GM19463 (cell line): ENCODE measurements around the gene ACACA.
"Not testable (repeated sequence)": the region's sequence is repeated elsewhere in the genome, so short reads cannot be mapped to it uniquely, and the experiment has no call there.

Source experiments
- ATAC-seq: cut with Tn5 transposase; IDR thresholded peaks from one replicate; pipeline ENCODE4 v1.9.1; 2021; ENCODE audit warnings: mild to moderate bottlenecking, moderate library complexity; ENCODE audit not compliant: unreplicated experiment

The ACACA gene

GRCh38 chr17:37356796-37357569, 49.7 kb downstream of the ACACA start:
- not testable (repeated sequence) for ATAC-seq

DNA sequence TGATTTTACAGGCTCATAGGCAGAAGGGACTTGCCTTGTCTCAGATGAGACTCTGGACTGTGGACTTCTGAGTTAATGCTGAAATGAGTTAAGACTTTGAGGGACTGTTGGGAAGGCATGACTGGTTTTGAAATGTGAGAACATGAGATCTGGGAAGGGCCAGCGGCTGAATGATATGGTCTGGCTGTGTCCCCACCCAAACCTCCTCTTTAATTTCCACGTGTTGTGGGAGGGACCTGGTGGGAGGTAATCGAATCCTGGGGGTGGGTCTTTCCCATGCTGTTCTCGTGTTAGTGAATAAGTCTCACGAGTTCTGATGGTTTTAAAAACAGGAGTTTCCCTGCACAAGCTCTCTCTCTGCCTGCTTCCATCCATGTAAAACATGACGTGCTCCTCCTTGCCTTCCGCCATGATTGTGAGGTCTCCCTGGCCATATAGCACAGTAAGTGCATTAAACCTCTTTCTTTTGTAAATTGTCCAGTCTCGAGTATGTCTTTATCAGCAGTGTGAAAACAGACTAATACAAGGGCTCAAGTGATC, 59.7 kb downstream of the ACACA start:
- ATAC-seq, result not testable (repeated sequence)

GRCh38 chr17:37344519-37344918, 62.1 kb downstream of the ACACA start:
- no peak for ATAC-seq

DNA sequence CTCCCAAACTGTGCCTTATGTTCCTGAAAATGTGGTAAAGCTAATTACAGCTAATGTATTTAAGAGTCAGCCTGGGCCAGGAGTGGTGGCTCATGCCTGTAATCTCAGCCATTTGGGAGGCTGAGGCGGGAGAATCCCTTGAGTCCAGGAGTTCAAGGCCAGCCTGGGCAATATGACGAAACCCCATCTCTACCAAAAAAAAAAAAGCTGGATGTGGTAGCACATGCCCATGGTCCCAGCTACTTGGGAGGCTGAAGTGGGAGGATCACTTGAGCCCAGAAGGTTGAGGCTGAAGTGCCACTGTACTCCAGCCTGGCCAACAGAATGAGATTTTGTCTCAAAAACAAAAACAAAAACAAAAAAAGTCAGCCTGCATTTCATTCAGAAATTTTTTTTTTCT, 64.0 kb downstream of the ACACA start:
- ATAC-seq, result no peak

GRCh38 chr17:37340804-37341203, 65.8 kb downstream of the ACACA start:
- no peak for ATAC-seq

DNA sequence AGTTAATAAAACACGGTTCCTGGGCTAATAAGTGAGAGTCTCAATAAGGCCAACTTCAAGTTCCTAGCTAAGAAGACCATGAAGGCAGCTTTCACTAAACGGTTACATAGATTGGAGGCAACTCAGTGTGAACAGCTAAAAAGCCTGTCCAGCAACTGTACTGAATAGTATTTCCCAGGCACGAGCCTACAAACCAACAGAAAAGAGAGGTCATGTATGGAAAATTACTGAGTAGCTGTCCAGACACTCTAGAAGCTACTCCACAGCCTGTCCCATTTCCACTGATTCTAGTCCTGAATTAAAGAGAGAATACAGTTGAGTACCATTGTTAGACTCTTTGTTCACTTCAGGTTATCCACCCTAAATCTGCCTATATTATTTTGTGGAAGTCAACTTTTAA, 67.3 kb downstream of the ACACA start:
- no peak for ATAC-seq

GRCh38 chr17:37338847-37339246, 67.8 kb downstream of the ACACA start:
- ATAC-seq, result no peak

DNA sequence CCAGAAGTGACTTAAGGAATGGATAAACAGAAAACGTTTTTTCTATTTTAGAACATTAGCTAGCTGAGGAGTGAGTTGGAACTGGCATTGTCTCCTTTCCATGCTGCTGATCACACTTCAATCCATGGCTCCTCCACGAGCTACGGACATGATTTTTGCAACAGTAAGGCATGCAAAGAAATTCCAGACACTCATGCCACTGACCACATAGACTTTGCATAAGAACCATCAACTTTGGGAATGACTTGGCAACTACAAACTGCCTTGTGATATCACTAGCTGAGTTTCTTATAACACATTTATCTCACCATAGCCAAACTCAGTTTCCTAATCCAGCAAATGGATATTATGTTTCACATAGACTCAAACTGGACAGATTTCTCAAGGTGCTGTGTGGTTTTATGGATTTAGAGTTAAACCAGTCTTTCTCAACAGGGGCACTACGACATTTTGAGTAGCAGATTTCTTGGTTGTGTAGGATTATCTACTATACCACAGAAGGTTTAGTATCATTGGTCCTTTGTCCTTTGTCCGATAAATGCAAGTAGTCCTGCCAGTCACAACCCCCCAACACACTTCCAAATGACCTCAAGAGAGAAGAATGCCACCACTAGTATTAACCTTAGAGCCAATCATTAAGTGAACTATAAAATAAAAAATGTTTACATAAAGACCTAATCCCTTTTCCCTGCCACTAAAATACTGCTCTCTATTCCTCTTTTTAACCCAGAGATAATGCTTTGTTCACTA, 79.1 kb downstream of the ACACA start:
- no peak for ATAC-seq

DNA sequence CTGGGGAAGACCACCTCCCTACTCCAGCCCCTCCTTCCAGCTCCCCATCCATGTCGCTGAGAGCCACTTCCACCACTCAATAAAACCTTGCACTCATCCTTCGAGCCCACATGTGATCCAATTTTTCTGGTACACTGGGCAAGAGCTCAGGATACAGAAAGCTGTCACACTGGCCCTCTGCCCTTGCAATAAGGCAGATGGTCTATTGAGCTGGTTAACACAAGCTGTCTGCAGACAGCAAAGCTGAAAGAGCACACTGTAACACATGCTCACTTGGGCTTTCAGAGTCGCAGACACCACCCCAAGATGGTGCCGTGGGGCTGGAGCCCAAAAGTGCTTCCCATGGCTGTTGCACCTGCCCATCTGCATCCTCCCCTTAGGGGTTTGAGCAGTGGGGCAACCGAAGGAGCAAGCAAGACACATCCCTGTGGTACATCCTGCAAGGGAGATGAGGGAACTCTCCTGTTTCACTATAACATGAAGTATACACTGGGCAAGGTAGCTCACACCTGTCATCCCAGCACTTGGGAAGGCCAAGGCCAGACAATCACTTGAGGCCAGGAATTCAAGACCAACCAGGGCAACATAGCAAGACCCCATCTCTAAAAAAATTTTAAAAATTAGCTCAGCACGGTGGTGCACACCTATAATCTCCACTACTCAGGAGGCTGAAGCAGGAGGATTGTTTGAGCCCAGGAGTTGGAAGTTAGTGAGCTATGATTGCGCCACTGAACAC, 83.6 kb downstream of the ACACA start:
- no peak for ATAC-seq

- no peak for ATAC-seq
Measured at GRCh38 chr17:37322106-37322505, 84.5 kb downstream of the ACACA start.

DNA sequence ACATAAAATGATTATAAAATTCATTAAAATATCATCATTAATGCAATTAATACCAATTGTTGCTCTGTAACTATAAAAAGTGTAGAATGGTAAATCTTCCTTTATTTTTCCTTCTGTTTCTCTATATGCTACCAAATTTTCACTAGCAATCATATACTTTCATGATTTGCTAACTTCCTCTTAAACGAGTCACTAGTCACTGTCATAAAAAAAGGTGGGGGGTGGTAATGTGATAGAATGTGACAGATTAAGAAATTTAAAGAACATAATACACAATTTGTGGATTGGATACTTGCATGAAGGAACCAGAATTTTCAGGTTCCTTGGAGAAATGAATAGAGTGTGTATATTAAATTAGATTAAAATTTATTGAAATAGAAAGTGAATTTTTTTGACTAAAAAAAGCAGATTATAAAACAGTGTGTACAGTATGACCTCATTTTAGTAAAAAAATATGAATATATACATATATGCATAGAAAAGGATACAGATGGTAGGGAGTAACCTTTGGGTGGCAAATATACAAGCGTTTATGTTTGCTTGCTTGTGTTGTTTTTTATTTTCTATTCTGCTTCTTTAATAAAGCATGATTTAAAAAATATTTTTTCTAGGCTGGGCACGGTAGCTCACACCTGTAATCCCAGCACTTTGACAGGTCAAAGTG, 87.6 kb downstream of the ACACA start:
- no peak for ATAC-seq

GRCh38 chr17:37317867-37318266, 88.8 kb downstream of the ACACA start:
- no peak for ATAC-seq

- no peak for ATAC-seq
Measured at GRCh38 chr17:37315601-37316000, 91.0 kb downstream of the ACACA start.

DNA sequence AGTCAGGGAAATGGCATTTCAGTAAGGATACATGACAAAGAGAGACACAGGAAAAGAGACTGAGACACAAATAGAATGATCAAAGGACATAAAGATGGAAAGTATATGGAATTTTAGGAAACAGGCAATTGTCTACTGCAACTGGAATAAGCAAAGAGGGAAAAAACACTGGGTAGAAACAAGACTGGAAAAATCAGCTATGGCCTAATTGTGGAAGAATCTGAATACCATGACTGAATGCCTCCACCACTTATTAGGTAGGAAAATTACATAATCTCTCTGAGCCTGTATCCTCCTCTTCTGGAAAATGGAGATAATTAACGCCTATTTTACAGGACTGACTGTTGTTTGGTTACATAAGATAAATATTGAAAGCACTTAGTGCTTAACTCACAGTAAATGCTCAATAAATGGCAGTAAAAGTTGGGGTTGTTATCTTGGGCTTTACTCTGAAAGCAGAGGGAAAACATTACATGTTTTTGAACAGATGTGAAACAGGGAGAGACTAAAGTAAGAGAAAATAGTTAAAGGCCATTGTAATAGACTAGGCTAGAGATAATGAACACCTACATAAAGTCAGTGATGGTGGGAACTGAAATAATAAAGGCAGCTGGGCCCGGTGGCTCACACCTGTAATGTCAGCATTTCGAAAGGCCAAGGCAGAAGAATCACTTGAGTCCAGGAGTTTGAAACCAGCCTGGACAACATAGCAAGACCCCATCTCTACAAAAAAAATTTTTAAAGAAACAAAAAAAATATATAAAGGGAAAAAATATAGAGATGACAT, 94.3 kb downstream of the ACACA start:
- ATAC-seq, result no peak

- no peak for ATAC-seq
Measured at GRCh38 chr17:37310940-37311339, 95.7 kb downstream of the ACACA start.

DNA sequence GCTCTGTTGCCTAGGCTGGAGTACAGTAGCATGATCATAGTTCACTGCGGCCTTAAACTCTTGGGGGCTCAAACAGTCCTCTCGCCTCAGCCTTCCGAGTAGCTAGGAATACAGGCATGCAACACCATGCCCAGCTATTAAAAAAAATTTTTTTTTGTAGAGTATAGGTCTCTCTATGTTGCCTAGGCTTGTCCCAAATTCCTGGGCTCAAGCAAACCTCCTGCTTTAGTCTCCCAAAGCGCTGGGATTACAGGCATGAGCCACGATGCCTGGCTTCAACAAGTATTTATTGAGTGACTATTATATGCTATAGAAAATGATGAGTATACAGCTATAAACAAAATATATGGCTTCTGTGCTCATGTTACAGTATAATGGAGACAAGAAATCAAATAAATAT, 97.6 kb downstream of the ACACA start:
- no peak for ATAC-seq

DNA sequence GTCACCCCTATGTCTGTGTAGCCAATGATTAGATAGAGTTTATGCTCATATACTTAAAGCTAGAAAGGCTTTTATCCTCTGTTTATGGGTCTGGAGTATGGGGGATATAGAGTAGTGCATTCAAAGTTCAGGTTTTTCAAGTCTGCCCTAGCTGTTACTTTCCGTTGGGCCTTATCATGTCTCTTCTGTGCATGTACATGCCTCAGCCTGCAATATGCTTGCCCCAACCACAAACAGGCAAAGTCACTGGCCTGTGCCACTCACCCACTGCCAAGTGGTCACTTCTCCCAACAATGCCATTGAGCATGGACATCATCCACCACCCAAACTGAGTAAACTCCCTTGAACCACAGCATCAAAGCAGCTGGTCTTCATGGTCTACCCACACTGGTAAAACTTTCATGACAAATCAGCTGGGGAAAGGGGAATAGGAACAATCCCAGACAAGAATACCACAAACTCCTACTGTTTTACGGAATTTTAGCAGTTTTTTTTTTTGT, 101.2 kb downstream of the ACACA start:
- ATAC-seq, result no peak

DNA sequence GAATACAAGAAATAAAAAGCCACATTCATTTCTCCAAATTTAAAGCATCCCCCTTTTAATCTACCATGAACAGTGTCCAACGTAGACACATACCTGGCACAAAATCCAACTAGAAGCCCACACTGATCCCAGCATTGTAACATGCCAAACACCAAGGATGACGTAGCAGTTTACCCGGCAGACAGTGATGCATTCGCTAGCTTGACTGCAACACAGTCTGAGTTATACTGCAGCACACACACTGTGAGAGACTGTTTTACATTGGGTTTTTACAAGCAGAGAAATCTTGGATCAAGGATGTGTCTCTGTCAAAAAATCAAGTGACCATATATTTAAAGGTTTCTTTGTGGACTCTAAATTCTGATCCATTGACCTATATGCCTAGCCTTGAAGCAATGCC, 105.3 kb downstream of the ACACA start:
- ATAC-seq, result no peak

DNA sequence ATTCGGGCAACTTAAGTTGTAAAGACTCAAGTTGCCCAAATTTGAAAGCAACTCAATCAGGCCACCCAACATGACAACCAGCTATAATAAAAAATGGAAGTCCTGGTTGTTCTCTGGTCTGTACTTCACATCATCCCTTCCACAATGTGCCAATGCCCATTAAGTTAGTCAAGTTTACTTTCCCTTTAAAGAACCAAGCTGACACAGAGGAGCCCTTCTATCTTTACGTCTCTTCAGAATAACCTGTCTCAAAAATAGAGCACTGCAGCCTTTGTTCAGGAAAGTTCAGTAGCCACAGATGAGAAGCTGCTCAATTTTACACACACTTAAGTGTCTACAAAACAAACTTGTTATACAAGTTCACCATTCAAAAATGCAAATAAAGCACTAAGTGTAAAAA, 106.0 kb downstream of the ACACA start:
- no peak for ATAC-seq
